T-helper 9 cell (primary cell): ENCODE data around the gene UBE3B.

Experiments
- DNase-seq: peaks from one replicate; pipeline ENCODE4 v3.0.0-alpha.2; 2020

The UBE3B gene

DNA sequence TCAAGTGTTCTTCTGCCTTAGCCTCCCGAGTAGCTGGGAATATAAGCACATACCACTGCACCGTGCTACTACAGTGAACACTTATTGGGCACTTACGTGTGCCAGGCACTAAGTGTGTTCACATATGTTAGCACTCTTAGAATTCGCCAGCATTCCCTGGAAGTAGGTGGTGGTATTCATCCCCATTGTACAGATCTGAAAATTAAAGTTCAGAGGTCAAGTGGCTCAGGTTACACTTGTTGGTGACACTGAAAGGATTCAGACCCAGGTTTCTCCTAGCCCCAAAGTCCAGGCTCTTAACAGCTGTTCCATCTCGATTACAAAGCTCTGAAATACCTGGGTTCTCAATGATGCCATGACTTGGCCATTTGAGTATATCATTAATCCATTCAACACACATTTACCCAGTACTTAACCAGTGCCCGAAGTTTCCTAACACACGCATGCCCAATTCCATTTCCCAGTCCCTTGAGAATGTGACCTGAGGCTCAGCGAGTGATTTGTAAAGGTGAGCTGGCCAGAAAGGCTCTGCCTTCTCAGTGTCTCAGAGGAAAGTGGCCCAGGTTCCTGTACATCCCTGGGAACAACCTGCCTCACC, 101.0 kb downstream of the UBE3B start:
- DNase-seq = no peak

DNA sequence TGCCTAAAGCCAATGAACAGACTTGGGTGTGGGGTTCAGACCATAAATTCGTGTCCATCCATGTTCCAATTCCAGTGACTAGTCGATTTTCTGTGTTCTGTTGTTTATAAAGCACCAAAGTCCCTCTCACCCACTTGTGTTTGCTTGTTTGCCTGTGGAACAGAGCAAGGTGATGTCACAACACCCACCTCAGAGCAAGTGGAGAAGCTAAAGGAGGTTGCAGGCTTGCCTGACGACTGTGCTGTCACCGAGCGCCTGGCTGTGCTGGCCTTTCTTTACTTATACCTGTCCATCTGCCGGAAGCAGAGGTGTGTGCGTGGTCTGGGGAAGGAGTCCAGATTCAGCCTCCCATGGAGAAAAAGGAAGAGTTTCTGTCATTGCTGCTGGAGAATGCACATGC, 102.2 kb downstream of the UBE3B start:
- no peak for DNase-seq

DNA sequence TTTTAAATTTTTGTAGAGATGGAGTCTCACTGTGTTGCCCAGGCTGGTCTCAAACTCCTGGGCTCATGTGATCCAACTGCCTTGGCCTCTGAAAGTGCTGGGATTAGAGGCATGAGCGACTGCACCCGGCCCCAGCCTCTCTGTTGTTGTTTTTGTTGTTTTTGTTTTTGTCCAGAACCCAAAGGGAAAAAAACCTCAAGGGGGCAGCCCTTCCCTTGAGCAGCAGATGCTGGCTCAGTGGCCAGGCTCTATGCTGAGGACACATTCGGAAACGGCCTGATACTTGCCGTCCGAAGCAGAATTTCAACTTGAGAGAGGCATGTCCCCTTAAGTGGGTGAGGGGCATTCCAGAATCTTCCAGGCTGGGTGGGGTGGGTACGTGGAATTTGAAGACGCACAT, 102.8 kb downstream of the UBE3B start:
- no peak for DNase-seq

DNA sequence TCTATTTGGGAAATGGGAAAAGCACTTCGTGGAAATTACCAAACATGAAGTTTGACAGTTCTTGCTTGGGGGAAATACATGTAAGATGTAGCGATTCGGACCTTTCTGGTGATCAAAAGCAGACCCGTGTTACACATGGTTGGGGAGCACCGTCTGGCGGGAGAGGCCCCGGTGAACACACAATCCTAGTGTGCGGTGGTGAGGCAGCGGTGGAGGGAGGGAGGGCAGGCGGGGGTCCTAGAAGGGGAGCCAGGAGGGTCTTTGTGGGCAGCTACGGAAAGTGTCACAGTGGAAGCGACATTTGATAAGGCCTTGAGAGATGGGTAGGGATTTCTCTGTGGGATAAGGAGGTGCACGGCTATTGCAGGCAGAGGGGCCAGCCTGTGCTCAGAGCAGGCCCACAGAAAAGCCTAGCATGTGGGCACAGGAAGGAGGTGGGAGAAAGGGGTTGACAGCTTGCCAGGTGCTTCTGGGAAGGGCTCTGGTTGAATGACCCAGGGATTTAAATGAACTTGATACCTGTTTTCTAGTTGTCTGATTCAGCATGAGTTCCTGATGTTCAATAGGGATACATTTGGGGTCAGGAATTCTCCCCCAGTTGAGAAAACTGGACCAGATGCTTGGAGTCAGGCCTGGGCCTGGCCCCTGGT, 103.4 kb downstream of the UBE3B start:
- DNase-seq = no peak

DNA sequence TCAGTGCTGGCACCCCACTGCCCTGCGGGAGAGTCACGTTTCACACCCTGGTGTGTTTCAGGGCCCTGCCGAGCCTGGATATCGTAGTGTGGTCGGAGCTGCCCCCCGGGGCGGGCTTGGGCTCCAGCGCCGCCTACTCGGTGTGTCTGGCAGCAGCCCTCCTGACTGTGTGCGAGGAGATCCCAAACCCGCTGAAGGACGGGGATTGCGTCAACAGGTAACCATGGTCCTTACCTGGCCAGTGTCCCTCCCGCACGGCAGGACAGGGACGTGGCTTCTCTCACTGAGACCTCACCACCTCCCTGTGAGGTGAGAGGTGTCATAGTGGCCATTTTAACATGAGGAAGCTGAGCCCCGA, 103.9 kb downstream of the UBE3B start:
- no peak for DNase-seq

DNA sequence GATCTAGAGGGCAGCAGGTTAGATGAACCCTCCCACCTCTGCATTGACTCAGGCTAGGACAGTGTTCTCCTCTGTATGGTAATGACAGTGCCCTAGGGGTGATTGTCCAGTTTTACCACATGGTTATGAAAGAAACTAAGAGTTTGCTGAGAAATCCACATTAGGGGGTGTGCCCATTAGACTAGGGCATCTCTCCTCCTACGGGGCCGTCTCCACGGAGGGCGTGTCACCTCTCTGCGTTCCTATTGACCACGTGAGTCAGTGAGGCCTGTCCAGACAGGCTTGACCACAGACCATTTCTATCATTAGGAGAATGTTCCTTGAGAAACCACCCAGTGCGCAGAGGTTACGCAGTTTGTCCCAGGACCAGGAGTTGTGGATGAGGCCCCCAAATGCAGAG, 104.4 kb downstream of the UBE3B start:
- DNase-seq = no peak

DNA sequence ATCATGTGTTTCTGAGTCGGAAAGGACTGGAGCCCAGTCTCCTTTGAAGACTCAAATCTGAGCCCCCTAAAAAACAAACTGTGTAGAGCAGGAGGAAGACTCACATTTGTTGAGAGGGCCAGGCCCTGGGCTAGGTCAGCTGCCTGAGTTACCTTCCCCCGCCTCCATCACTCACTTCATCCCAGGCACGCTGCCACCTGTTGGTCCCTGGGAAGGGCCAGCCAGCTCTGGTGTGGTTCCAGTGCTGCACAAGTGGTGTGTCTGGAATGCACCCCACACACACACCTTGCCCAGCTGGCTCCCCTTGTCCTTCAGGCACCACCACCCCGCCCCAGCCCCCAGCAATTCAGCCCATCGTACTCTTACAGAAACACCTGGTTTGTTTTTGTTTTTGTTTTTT, 105.2 kb downstream of the UBE3B start:
- DNase-seq = no peak

DNA sequence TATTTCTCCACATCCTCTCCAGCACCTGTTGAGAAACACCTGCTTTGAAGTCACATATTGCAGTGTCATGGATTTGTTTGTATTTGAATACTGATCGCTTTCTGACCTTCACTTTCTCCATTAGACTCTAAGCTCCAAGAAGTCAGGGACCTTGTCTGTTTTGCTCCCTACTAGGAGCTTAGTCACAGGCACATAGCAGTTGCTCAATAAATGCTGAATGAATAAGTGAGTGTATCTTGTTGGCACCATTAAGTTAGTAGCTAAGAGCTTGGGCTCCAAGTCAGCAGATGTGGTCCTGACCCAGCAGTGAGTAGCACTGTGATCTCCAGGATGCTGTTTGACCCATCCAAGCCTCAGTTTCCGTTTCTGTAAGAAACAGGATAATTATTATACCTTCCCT, 106.3 kb downstream of the UBE3B start:
- DNase-seq = no peak
